Muscle of leg (tissue), 11 donors: ENCODE data around the gene HOXB3. TPM values are rescaled to one million over a fixed set of nuclear protein-coding genes. Genes with fewer than 3 reads are reported as not detected.

Source experiments
- DNase-seq: peaks from one replicate; pipeline ENCODE4 v3.0.0; 2013
- H3K27ac ChIP-seq: one replicate; pipeline ENCODE4 v1.5.1; 2013; ENCODE audit warnings: mild to moderate bottlenecking, low read length, control low read depth
- H3K27me3 ChIP-seq: one replicate; pipeline ENCODE4 v1.6.1; 2013; ENCODE audit warnings: low read length; ENCODE audit not compliant: control insufficient read depth, insufficient read depth
- H3K36me3 ChIP-seq: one replicate; pipeline ENCODE4 v1.6.1; 2013; ENCODE audit warnings: low read length; ENCODE audit not compliant: control insufficient read depth, insufficient read depth
- H3K4me1 ChIP-seq: one replicate; pipeline ENCODE4 v1.6.1; 2013; ENCODE audit warnings: low read length; ENCODE audit not compliant: control insufficient read depth, insufficient read depth
- H3K4me3 ChIP-seq: one replicate; pipeline ENCODE4 v1.5.1; 2013; ENCODE audit warnings: low read length, control low read depth
- H3K9me3 ChIP-seq: replicated peaks from 2 replicates; pipeline ENCODE4 v1.6.1; 2013; ENCODE audit warnings: low read depth, low read length; ENCODE audit not compliant: control insufficient read depth
- WGBS: methylation state at CpG from one replicate; pipeline ENCODE4 v1.1.5; 2013; ENCODE audit warnings: missing lambda C conversion rate; ENCODE audit not compliant: insufficient coverage; 5-methylcytosine and 5-hydroxymethylcytosine counted together
- polyA plus RNA-seq, 8 donors: library from polyadenylated mRNA; unstranded; fragments of 120-200 nt; gene quantifications; one replicate each; pipeline versions ENCODE4 v1.2.1 to v1.2.3, GENCODE V29; 2013; ENCODE audit warnings: inconsistent platforms in 1 of 8, low replicate concordance in 1 of 8; ENCODE audit not compliant: insufficient read length in 8 of 8, insufficient read depth in 1 of 8
- total RNA-seq: library from RNA; stranded (reverse); fragments of 120-200 nt; gene quantifications from one replicate; pipeline ENCODE4 v1.2.4, GENCODE V29; 2013

The HOXB3 gene
- total and polyA plus RNA-seq, 9 donors = 3.1 to 14.6 (median 9.4) TPM

DNA sequence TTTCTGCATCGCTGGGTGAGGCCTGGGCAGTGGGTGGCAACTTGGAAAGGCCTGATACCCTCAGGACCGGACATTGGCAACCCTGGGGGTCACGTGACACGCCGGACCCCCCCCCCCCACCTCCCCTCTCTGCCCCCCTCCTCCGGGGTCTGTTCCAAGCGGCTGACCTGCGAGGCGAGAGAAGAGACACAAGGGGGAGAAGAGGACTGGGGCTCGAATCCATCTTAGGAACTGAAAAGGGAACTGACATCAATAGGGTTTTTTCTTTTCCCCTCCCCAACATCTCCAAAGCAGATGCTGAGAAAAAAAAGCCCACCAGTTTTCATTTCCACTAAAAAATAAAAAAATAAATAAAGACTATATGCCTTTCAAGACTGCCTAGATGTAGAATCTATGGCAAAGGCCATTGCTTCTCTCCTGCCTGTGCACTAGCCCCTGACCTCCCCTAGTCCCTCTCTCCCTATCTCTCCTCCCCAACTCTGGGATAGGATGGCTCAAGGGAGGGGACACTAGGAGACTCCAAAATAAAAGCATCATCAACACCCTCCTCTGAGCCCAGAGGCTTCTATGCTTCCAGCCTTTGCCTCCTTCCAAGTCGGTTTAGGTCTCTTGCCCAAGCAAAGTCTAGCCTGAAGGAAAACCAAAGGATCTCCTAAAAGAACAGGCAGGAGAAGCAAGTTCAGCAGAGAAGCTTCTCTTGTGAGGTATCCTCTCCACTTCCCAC is 37.4 kb downstream of the HOXB3 start:
- Histone ChIP-seq H3K27me3 (peaks cover 80% of the 10 kb centered on the region), H3K9me3 (no peaks in the 10 kb centered on the region), H3K4me1 (peaks cover 34% of the 10 kb centered on the region), H3K4me3 (no peak overlapping the region), H3K27ac (peak overlapping the region; percentile 13), H3K36me3 (peaks cover 6% of the 10 kb centered on the region)
- 25% methylated on average over 1 of the region's 11 CpGs for WGBS
- DNase-seq = no peak

GRCh38 chr17:48551596-48552465 is 38.2 kb downstream of the HOXB3 start:
- no peak for DNase-seq
- Histone ChIP-seq H3K27ac (no peak overlapping the region), H3K4me3 (no peak overlapping the region), H3K27me3 (peaks cover 79% of the 10 kb centered on the region), H3K36me3 (peaks cover 6% of the 10 kb centered on the region), H3K9me3 (no peaks in the 10 kb centered on the region), H3K4me1 (peaks cover 40% of the 10 kb centered on the region)
- 48% methylated on average over 45 of the region's 47 CpGs for WGBS

DNA sequence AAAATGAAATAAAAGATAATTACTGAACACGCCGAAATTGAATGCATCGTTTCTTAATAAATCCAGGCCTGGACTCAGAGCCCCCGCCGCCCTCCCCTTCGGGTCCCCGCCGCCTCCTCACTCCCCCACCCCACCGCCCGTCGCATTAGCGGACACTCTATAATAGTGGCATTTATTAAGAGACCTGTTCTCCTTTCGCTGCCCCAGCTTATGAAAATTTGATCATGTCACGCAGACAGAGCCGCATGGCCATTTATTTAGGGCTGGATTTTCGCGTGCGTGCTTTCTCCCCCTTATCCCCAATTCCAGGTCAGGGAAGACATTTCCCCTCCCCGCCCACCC is 38.9 kb downstream of the HOXB3 start:
- H3K9me3 ChIP-seq = no peaks in the 10 kb centered on the region
- peaks cover 6% of the 10 kb centered on the region for H3K36me3 ChIP-seq
- peaks cover 46% of the 10 kb centered on the region for H3K4me1 ChIP-seq
- no peak for DNase-seq
- no peak overlapping the region for H3K4me3 ChIP-seq
- WGBS = 32% methylated on average over 9 of the region's 19 CpGs
- no peak overlapping the region for H3K27ac ChIP-seq
- peaks cover 81% of the 10 kb centered on the region for H3K27me3 ChIP-seq

- WGBS = 33% methylated on average over 44 of the region's 70 CpGs
- H3K27ac ChIP-seq = no peak overlapping the region
- H3K27me3 ChIP-seq = peaks cover 77% of the 10 kb centered on the region
- DNase-seq = no peak
- H3K36me3 ChIP-seq = peaks cover 6% of the 10 kb centered on the region
- H3K4me1 ChIP-seq = peaks cover 46% of the 10 kb centered on the region
- H3K4me3 ChIP-seq = no peak overlapping the region
- H3K9me3 ChIP-seq = no peaks in the 10 kb centered on the region
These were observed 39.4 kb downstream of the HOXB3 start for GRCh38 chr17:48550502-48551213.

- Histone ChIP-seq H3K4me1 (peaks cover 51% of the 10 kb centered on the region), H3K4me3 (no peak overlapping the region), H3K27ac (no peak overlapping the region), H3K27me3 (peaks cover 80% of the 10 kb centered on the region), H3K9me3 (no peaks in the 10 kb centered on the region), H3K36me3 (peaks cover 6% of the 10 kb centered on the region)
- no peak for DNase-seq
- WGBS = 44% methylated on average over 8 of the region's 18 CpGs
These were observed 40.0 kb downstream of the HOXB3 start for GRCh38 chr17:48549914-48550501.

- Histone ChIP-seq H3K27ac (no peak overlapping the region), H3K36me3 (peaks cover 6% of the 10 kb centered on the region), H3K27me3 (peaks cover 80% of the 10 kb centered on the region), H3K9me3 (no peaks in the 10 kb centered on the region), H3K4me3 (no peak overlapping the region), H3K4me1 (peaks cover 44% of the 10 kb centered on the region)
- no peak for DNase-seq
- 50% methylated on average over 1 of the region's 3 CpGs for WGBS
These were observed 40.8 kb downstream of the HOXB3 start for GRCh38 chr17:48549281-48549630.

GRCh38 chr17:48548523-48549280 is 41.3 kb downstream of the HOXB3 start:
- peaks cover 78% of the 10 kb centered on the region for H3K27me3 ChIP-seq

GRCh38 chr17:48547808-48548522 is 42.1 kb downstream of the HOXB3 start:
- no peak for DNase-seq
- H3K4me1 ChIP-seq = peaks cover 38% of the 10 kb centered on the region
- peaks cover 80% of the 10 kb centered on the region for H3K27me3 ChIP-seq
- WGBS = 25% methylated on average over 15 of the region's 24 CpGs
- peaks cover 6% of the 10 kb centered on the region for H3K36me3 ChIP-seq
- peak overlapping the region; percentile 2 for H3K4me3 ChIP-seq
- peak overlapping the region; percentile 96 for H3K27ac ChIP-seq
- no peaks in the 10 kb centered on the region for H3K9me3 ChIP-seq

More at GRCh38 chr17:48548523-48549280, 41.3 kb downstream of the HOXB3 start:
- no CpG with 5 or more reads among the region's 6 CpGs for WGBS
- H3K9me3 ChIP-seq = no peaks in the 10 kb centered on the region
- no peak overlapping the region for H3K4me3 ChIP-seq
- H3K4me1 ChIP-seq = peaks cover 40% of the 10 kb centered on the region
- DNase-seq = no peak
- H3K36me3 ChIP-seq = peaks cover 6% of the 10 kb centered on the region
- H3K27ac ChIP-seq = peak overlapping the region; percentile 96
